ENCODE measurements around the gene STRADA. TPM values are rescaled to one million over a fixed set of nuclear protein-coding genes. Genes with fewer than 3 reads are reported as not detected.

Gene STRADA
- total and polyA plus RNA-seq, 10 of the 15 experiments (the other 5 are each of a cell fraction or from before 2014, with no cell fraction given) = 13.3 to 54.1 (median 44.0) TPM

DNA sequence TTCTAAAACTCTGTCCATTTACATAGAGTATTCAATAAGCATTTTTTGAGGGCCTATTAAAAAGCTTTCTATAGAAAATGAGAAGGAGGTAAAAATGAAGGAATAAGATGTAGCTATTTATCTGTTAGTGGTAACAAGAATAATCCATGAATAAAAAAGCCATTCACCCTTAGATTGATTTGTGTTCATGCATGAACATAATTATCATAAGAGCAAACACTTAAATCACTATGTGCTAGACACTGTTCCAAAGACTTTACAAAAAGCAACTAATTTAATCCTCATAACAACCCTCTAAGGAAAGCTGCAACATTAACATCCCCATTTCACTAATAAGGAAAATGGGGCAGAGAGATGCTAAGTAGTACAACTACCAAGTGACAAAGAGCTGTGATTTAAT is 25.2 kb upstream of the STRADA start (continued):
- TF ChIP-seq, protein P1, sequence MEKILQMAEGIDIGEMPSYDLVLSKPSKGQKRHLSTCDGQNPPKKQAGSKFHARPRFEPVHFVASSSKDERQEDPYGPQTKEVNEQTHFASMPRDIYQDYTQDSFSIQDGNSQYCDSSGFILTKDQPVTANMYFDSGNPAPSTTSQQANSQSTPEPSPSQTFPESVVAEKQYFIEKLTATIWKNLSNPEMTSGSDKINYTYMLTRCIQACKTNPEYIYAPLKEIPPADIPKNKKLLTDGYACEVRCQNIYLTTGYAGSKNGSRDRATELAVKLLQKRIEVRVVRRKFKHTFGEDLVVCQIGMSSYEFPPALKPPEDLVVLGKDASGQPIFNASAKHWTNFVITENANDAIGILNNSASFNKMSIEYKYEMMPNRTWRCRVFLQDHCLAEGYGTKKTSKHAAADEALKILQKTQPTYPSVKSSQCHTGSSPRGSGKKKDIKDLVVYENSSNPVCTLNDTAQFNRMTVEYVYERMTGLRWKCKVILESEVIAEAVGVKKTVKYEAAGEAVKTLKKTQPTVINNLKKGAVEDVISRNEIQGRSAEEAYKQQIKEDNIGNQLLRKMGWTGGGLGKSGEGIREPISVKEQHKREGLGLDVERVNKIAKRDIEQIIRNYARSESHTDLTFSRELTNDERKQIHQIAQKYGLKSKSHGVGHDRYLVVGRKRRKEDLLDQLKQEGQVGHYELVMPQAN (conservative IDR thresholded peaks at IDR 0.05) = no peak
- TF ChIP-seq, protein P2, sequence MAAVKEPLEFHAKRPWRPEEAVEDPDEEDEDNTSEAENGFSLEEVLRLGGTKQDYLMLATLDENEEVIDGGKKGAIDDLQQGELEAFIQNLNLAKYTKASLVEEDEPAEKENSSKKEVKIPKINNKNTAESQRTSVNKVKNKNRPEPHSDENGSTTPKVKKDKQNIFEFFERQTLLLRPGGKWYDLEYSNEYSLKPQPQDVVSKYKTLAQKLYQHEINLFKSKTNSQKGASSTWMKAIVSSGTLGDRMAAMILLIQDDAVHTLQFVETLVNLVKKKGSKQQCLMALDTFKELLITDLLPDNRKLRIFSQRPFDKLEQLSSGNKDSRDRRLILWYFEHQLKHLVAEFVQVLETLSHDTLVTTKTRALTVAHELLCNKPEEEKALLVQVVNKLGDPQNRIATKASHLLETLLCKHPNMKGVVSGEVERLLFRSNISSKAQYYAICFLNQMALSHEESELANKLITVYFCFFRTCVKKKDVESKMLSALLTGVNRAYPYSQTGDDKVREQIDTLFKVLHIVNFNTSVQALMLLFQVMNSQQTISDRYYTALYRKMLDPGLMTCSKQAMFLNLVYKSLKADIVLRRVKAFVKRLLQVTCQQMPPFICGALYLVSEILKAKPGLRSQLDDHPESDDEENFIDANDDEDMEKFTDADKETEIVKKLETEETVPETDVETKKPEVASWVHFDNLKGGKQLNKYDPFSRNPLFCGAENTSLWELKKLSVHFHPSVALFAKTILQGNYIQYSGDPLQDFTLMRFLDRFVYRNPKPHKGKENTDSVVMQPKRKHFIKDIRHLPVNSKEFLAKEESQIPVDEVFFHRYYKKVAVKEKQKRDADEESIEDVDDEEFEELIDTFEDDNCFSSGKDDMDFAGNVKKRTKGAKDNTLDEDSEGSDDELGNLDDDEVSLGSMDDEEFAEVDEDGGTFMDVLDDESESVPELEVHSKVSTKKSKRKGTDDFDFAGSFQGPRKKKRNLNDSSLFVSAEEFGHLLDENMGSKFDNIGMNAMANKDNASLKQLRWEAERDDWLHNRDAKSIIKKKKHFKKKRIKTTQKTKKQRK (IDR thresholded peaks at IDR 0.05; ENCODE audit: low read depth, low read length) = no peak
- TF ChIP-seq EED (IDR thresholded peaks at IDR 0.05; ENCODE audit: low read depth) (no peak), MTA3 (IDR thresholded peaks at IDR 0.05; ENCODE audit: borderline replicate concordance, low read length) (no peak), RB1 (IDR thresholded peaks at IDR 0.05; ENCODE audit: borderline replicate concordance) (no peak), POLR2AphosphoS5 (IDR thresholded peaks at IDR 0.05; ENCODE audit: low read length) (no peak), HDAC2 (IDR thresholded peaks at IDR 0.05) (no peak)
- TF ChIP-seq, protein P3, sequence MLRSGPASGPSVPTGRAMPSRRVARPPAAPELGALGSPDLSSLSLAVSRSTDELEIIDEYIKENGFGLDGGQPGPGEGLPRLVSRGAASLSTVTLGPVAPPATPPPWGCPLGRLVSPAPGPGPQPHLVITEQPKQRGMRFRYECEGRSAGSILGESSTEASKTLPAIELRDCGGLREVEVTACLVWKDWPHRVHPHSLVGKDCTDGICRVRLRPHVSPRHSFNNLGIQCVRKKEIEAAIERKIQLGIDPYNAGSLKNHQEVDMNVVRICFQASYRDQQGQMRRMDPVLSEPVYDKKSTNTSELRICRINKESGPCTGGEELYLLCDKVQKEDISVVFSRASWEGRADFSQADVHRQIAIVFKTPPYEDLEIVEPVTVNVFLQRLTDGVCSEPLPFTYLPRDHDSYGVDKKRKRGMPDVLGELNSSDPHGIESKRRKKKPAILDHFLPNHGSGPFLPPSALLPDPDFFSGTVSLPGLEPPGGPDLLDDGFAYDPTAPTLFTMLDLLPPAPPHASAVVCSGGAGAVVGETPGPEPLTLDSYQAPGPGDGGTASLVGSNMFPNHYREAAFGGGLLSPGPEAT (IDR thresholded peaks at IDR 0.05; ENCODE audit: low read depth) = no peak
